HEK293 (cell line): ENCODE measurements around the gene CBY2.

Experiments
- ZBTB7A ChIP-seq: fragments of 450-650 bp; formaldehyde crosslinking; IDR thresholded peaks from 2 replicates; pipeline ENCODE4 v1.5.1; 2016; ENCODE audit warnings: low read depth, missing biosample characterization, missing genetic modification characterization
- ZEB2 ChIP-seq: fragments of 450-650 bp; formaldehyde crosslinking; IDR thresholded peaks from 2 replicates; pipeline ENCODE4 v1.5.1; 2016; ENCODE audit warnings: missing biosample characterization, missing genetic modification characterization
- ZFP41 ChIP-seq: fragments of 450-650 bp; formaldehyde crosslinking; IDR thresholded peaks from 2 replicates; pipeline ENCODE4 v1.5.1; 2016; ENCODE audit warnings: missing biosample characterization, missing genetic modification characterization, borderline replicate concordance
- ZNF518A ChIP-seq: fragments of 450-650 bp; formaldehyde crosslinking; conservative IDR thresholded peaks from 2 replicates; pipeline ENCODE4 v1.5.1; 2016; ENCODE audit warnings: low read depth, missing biosample characterization, missing genetic modification characterization
- TF ChIP-seq, protein P1 (sequence below): fragments of 450-650 bp; formaldehyde crosslinking; IDR thresholded peaks from 2 replicates; pipeline ENCODE4 v1.5.1; 2016; ENCODE audit warnings: missing biosample characterization, missing genetic modification characterization

- TF ChIP-seq ZBTB7A (tag by site-specific recombination), result no peak
- TF ChIP-seq, protein P1, sequence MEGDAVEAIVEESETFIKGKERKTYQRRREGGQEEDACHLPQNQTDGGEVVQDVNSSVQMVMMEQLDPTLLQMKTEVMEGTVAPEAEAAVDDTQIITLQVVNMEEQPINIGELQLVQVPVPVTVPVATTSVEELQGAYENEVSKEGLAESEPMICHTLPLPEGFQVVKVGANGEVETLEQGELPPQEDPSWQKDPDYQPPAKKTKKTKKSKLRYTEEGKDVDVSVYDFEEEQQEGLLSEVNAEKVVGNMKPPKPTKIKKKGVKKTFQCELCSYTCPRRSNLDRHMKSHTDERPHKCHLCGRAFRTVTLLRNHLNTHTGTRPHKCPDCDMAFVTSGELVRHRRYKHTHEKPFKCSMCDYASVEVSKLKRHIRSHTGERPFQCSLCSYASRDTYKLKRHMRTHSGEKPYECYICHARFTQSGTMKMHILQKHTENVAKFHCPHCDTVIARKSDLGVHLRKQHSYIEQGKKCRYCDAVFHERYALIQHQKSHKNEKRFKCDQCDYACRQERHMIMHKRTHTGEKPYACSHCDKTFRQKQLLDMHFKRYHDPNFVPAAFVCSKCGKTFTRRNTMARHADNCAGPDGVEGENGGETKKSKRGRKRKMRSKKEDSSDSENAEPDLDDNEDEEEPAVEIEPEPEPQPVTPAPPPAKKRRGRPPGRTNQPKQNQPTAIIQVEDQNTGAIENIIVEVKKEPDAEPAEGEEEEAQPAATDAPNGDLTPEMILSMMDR (tag by site-specific recombination), result no peak
- TF ChIP-seq ZEB2 (tag by site-specific recombination), result no peak
- TF ChIP-seq ZNF518A (tag by site-specific recombination), result no peak
- no peak for TF ChIP-seq ZFP41 (tag by site-specific recombination)
Measured at GRCh38 chr13:45717349-45717748, 15.2 kb downstream of the CBY2 start.
